Loucy (cell line): Measurements from ENCODE around the gene CXorf66.

Experiments
- H2AFZ ChIP-seq: fragments of 200-600 bp; sonication (generic); 2 replicates; pipeline ENCODE4 v1.6.0; 2016; ENCODE audit warnings: antibody characterized with exemption, mild to moderate bottlenecking, low read length, moderate library complexity
- H3F3A ChIP-seq: fragments of 200-600 bp; 2 replicates; pipeline ENCODE4 v1.6.0; 2016; ENCODE audit warnings: antibody characterized with exemption, low read depth, mild to moderate bottlenecking
- H3K27me3 ChIP-seq: fragments of 200-600 bp; sonication (generic); 2 replicates; pipeline ENCODE4 v1.6.1; 2014; ENCODE audit warnings: low read length, mild to moderate bottlenecking; ENCODE audit not compliant: insufficient read depth, poor library complexity, severe bottlenecking
- H3K36me3 ChIP-seq: fragments of 200-600 bp; sonication (generic); 2 replicates; pipeline ENCODE4 v1.6.1; 2016; ENCODE audit warnings: low read length; ENCODE audit not compliant: insufficient read depth
- H3K4me1 ChIP-seq: fragments of 200-600 bp; sonication (generic); 2 replicates; pipeline ENCODE4 v1.5.1; 2014; ENCODE audit warnings: low read length, mild to moderate bottlenecking; ENCODE audit not compliant: insufficient read depth, poor library complexity, severe bottlenecking
- H3K4me2 ChIP-seq: fragments of 200-600 bp; sonication (generic); 2 replicates; pipeline ENCODE4 v1.6.0; 2014; ENCODE audit warnings: antibody characterized with exemption, low read length, low read depth, mild to moderate bottlenecking; ENCODE audit not compliant: poor library complexity, severe bottlenecking
- H3K4me3 ChIP-seq: fragments of 200-600 bp; sonication (generic); 2 replicates; pipeline ENCODE4 v1.5.1; 2014; ENCODE audit warnings: low read length, mild to moderate bottlenecking, mixed read lengths; ENCODE audit not compliant: poor library complexity, severe bottlenecking
- H3K79me2 ChIP-seq: fragments of 200-600 bp; sonication (generic); 2 replicates; pipeline ENCODE4 v1.6.1; 2014; ENCODE audit warnings: low read length; ENCODE audit not compliant: insufficient read depth
- H3K9ac ChIP-seq: fragments of 200-600 bp; sonication (generic); 2 replicates; pipeline ENCODE4 v1.6.0; 2014; ENCODE audit warnings: mild to moderate bottlenecking, low read depth, low read length, moderate library complexity; ENCODE audit not compliant: poor library complexity, severe bottlenecking
- H3K9me2 ChIP-seq: fragments of 200-600 bp; sonication (generic); replicated peaks from 2 replicates; pipeline ENCODE4 v1.6.1; 2016; ENCODE audit warnings: low read depth, low read length, mixed read lengths
- H3K9me3 ChIP-seq: fragments of 200-600 bp; sonication (generic); 2 replicates; pipeline ENCODE4 v1.6.1; 2014; ENCODE audit warnings: mild to moderate bottlenecking, antibody characterized with exemption, low read length, low read depth; ENCODE audit not compliant: insufficient read depth
- H4K20me1 ChIP-seq: fragments of 200-600 bp; sonication (generic); 2 replicates; pipeline ENCODE4 v1.6.0; 2014; ENCODE audit warnings: antibody characterized with exemption, low read length, mild to moderate bottlenecking; ENCODE audit not compliant: insufficient read depth, poor library complexity, severe bottlenecking
- EZH2phosphoT487 ChIP-seq: fragments of 200-600 bp; IDR thresholded peaks from 2 replicates; pipeline ENCODE4 v1.6.1; 2018; ENCODE audit warnings: antibody characterized with exemption, mild to moderate bottlenecking, moderate library complexity, borderline replicate concordance
- TF ChIP-seq, protein P1 (sequence below): fragments of 200-600 bp; sonication (generic); conservative IDR thresholded peaks from 2 replicates; pipeline ENCODE4 v1.5.1; 2014; ENCODE audit warnings: mild to moderate bottlenecking, antibody characterized with exemption, low read length

The CXorf66 gene

DNA sequence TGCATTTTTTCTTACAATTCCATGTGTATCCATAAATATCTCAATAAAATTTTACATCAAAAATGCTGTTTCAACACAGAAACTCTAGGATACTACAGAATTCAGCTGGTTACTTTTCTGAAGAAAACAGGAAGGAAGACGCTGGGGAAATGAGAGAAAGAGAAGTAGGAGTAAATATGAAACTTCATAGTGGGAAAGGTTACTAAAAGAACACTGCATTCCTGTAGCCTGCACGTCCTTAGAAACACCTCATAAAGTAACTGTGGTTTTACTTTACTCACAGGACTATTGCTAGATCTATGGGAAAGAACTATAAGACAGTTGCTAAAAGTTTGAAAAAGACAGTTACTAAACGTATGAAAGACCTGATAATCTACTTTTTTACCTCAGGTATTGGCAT, 55.6 kb downstream of the CXorf66 start:
- Histone ChIP-seq H3K9me3 (no peaks in the 10 kb centered on the region), H3K4me2 (no peak overlapping the region), H3K9ac (no peak overlapping the region), H3K27me3 (no peaks in the 10 kb centered on the region), H3F3A (no peaks in the 10 kb centered on the region), H4K20me1 (peaks cover 13% of the 10 kb centered on the region), H2AFZ (no peak overlapping the region), H3K9me2 (no peaks in the 10 kb centered on the region), H3K4me3 (no peak overlapping the region), H3K4me1 (no peaks in the 10 kb centered on the region), H3K36me3 (no peaks in the 10 kb centered on the region), H3K79me2 (peaks cover 31% of the 10 kb centered on the region; the same call in 1 of the 2 replicates)
- TF ChIP-seq, protein P1, sequence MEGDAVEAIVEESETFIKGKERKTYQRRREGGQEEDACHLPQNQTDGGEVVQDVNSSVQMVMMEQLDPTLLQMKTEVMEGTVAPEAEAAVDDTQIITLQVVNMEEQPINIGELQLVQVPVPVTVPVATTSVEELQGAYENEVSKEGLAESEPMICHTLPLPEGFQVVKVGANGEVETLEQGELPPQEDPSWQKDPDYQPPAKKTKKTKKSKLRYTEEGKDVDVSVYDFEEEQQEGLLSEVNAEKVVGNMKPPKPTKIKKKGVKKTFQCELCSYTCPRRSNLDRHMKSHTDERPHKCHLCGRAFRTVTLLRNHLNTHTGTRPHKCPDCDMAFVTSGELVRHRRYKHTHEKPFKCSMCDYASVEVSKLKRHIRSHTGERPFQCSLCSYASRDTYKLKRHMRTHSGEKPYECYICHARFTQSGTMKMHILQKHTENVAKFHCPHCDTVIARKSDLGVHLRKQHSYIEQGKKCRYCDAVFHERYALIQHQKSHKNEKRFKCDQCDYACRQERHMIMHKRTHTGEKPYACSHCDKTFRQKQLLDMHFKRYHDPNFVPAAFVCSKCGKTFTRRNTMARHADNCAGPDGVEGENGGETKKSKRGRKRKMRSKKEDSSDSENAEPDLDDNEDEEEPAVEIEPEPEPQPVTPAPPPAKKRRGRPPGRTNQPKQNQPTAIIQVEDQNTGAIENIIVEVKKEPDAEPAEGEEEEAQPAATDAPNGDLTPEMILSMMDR, result no peak
- no peak for TF ChIP-seq EZH2phosphoT487

DNA sequence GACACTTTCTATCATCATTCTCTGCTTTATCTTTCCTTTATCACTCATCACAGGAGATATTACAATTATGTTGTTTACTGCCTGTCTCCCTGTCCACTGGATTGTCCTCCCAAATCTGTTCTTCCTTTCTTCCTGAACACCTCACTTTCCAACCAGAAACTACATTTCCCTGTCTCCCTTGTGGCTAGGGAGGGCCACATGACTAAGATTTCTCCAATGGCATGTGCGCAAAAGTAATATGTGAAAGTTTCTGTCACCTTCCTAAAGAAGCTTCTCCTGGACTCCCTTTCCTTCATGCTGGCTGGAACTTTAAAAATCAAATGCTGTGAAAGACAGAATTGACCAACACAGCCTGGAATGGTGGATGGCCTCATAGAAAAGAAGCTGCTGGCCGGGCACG, 58.2 kb downstream of the CXorf66 start:
- Histone ChIP-seq H3K9me2 (no peaks in the 10 kb centered on the region), H3K9me3 (no peaks in the 10 kb centered on the region), H4K20me1 (peaks cover 18% of the 10 kb centered on the region), H3F3A (no peaks in the 10 kb centered on the region), H3K9ac (no peak overlapping the region), H3K4me3 (no peak overlapping the region), H3K4me1 (no peaks in the 10 kb centered on the region), H3K27me3 (no peaks in the 10 kb centered on the region), H2AFZ (no peak overlapping the region), H3K36me3 (no peaks in the 10 kb centered on the region), H3K79me2 (peaks cover 29% of the 10 kb centered on the region; the same call in 1 of the 2 replicates), H3K4me2 (no peak overlapping the region)
- no peak for TF ChIP-seq EZH2phosphoT487
- TF ChIP-seq, protein P1, result no peak

DNA sequence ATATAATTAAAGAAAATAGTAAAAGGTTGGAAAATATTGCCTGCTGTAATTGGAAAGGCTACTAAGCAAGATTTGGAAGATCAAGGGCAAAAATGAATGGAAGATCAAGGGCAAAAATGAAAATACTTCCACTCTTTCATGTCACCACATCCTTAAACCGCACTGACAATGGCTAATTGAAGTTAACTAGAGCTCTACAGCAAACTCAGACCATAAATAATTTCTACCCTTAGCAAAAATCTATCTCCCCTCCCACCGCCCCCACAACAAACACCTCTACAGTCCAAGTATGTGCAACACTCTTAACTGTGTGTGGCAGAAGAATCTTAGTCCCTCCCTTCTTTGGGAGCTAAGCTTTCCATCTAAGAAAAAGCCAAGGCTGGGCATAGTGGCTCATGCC, 59.6 kb downstream of the CXorf66 start:
- H3K4me1 ChIP-seq, result no peaks in the 10 kb centered on the region
- TF ChIP-seq EZH2phosphoT487, result no peak
- TF ChIP-seq, protein P1, result no peak
- peaks cover 18% of the 10 kb centered on the region for H4K20me1 ChIP-seq
- H3K9ac ChIP-seq, result no peak overlapping the region
- H3K36me3 ChIP-seq, result no peaks in the 10 kb centered on the region
- no peak overlapping the region for H2AFZ ChIP-seq
- H3K9me3 ChIP-seq, result no peaks in the 10 kb centered on the region
- H3K9me2 ChIP-seq, result no peaks in the 10 kb centered on the region
- no peak overlapping the region for H3K4me3 ChIP-seq
- H3K27me3 ChIP-seq, result no peaks in the 10 kb centered on the region
- H3F3A ChIP-seq, result no peaks in the 10 kb centered on the region
- H3K4me2 ChIP-seq, result no peak overlapping the region
- H3K79me2 ChIP-seq, result peaks cover 22% of the 10 kb centered on the region; the same call in 1 of the 2 replicates
